UCSD-AML1 (cell line): ENCODE data around the gene TICAM1.
A peak's percentile ranks its signal among the peaks of the same experiment; 100 is the strongest.
"Not testable (repeated sequence)": the region's sequence is repeated elsewhere in the genome, so short reads cannot be mapped to it uniquely, and the experiment has no call there.

Source experiments
- DNase-seq: peaks from one replicate; lab custom pipeline; 2025; ENCODE audit not compliant: unreplicated experiment; lab: John Stamatoyannopoulos, UW

Gene TICAM1

DNA sequence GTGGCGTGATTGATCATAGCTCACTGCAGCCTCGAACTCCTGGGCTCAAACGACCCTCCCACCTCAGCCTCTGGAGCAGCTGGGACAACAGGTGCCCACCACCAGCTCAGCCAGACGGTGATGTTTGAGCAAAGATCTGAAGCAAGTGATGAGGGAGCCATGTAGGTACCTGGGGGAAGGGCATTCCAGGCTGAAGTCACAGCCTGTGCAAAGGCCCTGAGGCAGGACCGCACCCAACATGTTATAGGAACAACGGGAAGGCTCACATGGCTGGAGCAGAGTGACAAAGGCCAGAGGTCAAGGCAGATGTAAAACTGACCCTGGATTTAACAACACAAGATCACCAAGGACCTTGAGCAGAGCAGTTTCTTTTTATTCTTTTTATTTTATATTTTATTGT is 25.1 kb downstream of the TICAM1 start:
- no peak for DNase-seq

DNA sequence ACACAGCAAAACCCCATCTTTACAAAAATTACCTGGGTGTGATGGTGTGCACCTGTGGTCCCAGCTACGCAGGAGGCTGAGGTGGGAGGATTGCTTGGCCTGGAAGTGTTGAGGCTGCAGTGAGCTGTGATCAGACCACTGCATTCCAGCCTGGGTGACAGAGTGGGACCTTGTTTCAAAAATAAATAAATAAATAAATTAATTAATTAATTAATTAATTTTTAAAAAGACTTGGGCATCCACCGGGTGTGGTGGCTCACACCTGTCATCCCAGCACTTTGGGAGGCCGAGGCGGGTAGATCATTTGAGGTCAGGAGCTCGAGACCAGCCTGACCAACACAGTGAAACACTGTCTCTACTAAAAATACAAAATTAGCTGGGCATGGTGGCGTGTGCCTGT is 26.4 kb downstream of the TICAM1 start:
- not testable (repeated sequence) for DNase-seq

DNA sequence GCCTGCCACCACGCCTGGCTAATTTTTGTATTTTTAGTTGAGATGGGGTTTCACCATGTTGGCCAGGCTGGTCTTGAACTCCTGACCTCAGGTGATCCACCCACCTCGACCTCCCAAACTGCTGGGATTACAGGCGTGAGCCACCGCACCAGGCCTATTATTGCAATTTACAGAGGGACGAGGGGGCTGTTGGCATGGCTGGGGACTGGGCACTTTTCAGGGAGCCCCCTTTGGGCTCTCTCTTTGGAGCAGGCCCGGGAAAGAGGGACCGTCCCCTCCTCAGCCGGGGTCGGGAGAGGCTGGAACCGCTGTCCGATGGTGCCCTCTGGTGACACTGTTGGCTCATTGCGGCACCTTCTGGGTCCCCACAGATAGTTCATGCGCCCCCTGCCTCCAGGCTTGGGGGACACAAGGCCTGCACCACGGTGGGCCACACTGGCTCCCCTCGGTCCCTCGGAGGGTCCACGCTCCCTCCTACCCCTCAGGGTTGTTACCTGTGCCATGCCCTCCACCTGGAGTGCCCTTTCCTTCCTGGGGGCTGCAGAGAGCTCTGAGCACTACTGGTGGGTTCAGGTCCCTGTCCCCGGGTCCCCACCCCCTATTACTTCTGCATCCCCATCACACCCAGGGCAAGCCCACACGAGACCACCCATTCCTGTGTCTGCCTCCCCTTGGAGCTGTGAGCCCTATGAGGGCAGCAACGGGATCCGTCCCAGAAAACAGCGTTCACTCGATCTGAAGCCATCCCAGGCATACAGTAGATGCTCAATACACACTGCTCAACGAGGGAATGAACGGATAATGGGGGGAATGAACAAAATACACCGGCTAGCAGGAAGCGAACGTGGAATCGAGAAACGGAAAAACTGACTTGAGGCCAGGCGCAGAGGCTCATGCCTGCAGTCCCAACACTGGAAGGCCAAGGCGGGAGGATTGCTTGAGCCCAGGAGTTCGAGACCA is 27.5 kb downstream of the TICAM1 start:
- DNase-seq = peak; percentile 67

- no peak for DNase-seq
Measured at GRCh38 chr19:4802711-4803110, 28.8 kb downstream of the TICAM1 start.

DNA sequence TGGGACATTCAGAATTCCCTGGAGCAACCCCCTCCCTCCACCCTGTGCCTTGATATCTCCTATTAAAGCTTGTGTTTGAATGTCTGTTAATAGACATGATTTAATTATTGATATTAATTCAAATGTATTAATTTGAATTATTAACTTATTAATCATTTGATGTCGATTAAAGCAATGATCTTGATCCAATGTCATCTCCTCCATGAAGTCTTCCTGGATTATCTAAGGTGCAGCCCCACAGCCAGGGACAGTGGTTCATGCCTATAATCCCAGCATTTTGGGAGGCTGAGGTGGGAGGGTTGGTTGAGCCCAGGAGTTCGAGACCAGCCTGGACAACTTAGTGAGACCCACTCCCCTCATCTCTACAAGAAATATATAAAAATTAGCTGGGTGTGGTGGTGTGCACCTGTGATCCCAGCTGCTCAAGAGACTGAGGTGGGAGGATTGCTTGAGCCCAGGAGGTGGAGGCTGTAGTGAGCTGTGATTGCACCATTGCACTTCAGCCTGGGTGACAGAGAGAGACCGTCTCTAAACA is 30.4 kb downstream of the TICAM1 start:
- DNase-seq = no peak

DNA sequence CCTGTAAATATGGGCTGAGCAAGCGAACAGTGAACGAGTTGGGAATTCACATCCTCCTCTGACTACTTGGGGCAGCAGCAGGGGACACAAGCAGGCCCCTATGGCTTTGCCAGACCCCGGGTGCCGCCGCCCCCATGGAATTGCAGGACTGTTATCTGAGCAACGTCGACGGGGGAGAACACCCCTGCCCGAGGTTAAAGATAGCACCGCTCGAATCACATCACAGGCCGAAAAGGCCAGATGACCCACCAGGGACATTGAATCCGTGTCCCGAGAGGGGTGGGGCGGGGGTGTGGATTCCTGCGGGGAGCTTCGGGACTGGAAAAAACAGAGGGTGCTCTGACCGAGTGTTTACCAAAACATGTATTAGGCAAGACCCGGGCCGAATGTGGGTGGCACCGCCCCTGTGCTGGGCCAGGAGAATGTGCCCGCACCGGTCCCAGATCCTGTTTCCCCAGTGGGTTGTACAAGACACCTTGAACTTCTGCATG is 30.9 kb downstream of the TICAM1 start:
- no peak for DNase-seq

- no peak for DNase-seq
Measured at GRCh38 chr19:4795400-4795799, 36.1 kb downstream of the TICAM1 start.

DNA sequence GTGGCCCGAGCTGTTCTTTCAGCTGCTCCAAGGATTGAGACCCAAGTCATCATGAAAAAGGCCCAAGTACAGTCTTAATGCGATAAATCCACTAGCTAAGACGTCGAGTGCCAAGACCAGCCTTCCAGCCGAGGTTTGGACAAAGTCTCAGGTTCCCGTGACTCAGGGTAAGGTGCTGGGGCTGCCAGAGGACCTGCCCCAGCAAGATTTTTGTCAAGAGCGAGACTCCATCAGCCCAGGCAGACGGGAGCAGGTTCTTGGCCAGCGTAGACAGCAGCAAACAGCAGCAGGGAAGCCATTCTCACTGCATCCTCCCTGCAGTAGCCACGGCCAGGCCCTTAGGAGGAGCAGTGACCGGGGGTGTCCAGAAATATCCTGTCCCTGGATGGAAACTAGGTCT is 36.5 kb downstream of the TICAM1 start:
- DNase-seq = no peak

GRCh38 chr19:4793278-4793677 is 38.2 kb downstream of the TICAM1 start:
- DNase-seq = not testable (repeated sequence)

GRCh38 chr19:4792866-4793195 is 38.7 kb downstream of the TICAM1 start:
- DNase-seq = not testable (repeated sequence)

GRCh38 chr19:4792019-4792865 is 39.3 kb downstream of the TICAM1 start:
- DNase-seq = not testable (repeated sequence)

DNA sequence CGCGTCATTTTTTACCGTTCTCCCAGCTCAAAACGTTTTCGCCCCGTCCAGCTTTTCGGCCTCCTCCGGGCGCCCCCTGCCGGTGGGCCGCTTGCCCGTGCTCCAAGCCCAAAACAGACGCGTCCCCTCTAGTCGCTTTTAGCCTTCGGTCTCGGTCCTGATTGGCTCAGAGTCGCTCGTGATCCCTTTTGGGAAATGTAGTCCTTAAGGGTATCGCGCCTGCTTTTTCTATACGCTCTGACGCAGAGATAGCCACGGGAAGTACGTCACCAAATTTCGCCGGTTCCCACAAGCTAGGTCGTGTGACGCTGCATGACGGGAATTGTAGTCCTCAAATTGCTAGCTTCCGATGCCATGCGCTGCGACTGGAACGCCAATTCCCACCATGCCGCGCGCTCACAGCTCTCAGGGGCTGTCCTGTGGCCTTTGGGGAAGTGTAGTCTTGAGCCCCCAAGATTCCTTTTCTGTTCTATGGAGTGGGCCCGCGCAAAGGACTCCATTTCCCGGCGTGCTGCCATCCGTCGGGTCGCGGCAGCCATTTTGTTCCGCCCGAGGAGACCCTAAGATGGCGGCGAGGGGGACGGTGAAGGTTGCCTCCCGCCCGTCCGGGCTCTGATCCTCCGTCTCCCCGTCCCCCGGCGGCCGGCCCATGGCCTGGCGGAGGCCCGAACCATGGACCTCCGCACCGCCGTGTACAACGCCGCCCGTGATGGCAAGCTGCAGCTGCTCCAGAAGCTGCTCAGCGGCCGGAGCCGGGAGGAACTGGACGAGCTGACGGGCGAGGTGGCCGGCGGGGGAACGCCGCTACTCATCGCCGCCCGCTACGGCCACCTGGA is 40.1 kb downstream of the TICAM1 start, which contains the start of gene FEM1A:
FEM1A (plus strand) TSS at position 552 of the 836 bp plus-strand sequence; CDS start at position 673, 121 bp downstream.
- DNase-seq = peak; percentile 99

DNA sequence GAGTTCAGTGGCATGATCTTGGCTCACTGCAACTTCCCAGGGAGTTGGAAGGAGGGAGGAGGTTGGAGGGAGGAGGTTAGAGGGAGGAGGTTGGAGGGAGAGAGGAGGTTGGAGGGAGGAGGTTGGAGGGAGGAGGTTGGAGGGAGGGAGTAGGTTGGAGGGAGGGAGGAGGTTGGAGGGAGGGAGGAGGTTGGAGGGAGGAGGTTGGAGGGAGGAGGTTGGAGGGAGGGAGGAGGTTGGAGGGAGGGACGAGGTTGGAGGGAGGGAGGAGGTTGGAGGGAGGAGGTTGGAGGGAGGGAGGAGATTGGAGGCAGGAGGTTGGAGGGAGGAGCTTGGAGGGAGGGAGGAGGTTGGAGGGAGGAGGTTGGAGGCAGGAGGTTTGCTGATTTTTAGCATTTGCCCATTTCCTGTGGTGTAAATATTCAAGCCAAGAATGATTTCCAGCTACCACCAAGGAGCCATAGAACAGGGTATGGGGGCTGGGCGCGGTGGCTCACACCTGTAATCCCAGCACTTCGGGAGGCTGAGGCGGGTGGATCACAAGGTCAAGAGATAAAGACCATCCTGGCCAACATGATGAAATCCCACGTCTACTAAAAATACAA is 45.0 kb downstream of the TICAM1 start:
- not testable (repeated sequence) for DNase-seq

GRCh38 chr19:4781801-4782200 is 49.7 kb downstream of the TICAM1 start:
- DNase-seq = no peak

- no peak for DNase-seq
Measured at GRCh38 chr19:4780860-4781259, 50.7 kb downstream of the TICAM1 start.

GRCh38 chr19:4778124-4778523 is 53.4 kb downstream of the TICAM1 start:
- DNase-seq = not testable (repeated sequence)

DNA sequence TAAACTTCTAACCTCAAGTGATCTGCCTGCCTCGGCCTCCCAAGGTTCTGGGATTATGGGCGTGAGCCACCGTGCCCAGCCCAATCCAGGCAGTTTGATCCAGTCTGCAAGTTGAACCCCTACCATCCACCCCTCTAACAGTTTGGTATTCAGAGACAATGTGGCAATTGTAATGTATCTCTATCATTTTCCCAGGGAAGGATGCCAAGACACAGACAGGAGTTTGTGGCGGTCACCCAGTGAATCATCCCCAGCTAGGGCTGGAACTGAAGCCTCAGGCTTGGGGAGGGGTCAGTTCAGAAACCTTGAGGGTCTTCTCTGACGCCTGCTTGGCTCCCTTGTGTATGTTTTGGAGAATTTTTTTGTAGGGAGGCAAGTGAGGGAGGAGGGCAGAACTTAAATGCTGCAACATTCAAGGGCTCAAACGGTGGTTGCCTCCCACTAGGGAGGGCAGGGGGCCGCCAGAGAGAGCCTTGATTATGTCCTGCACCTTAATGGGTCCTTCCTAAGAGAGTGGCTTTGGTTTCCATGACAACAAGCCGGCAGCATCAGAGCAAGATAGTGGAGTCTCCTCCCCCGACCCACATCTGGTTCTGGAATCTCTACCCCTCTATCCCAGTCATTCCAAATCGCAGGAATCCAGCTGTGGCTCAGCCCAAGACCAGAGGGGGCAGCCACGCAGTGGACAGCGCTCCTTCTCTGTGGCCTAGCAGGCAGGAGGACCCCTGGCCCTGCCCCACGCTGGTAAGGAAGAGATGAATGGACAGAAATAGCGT is 54.9 kb downstream of the TICAM1 start:
- no peak for DNase-seq

DNA sequence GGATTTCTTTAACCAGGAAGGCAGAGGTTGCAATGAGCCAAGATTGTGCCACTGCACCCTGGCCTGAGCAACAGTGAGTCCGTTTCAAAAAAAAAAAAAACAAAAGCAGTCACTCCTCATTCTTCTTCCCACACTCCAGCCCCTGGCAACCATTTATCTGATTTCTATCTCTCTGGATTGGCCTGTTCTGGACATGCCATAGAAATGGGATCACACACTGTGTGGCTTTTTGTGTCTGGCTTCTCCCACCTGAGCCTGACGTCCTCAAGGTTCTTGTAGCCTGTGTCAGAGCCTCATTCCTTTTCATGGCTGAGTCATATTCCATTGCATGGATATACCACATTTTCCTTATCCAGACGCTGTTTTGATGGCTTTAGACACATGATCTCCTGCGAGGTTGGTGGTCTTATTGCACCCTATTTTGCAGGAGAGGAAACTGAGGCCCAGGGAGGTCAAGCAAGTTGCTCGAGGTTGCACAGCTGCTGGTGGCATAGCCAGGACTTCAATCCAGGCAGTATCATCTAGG is 55.8 kb downstream of the TICAM1 start:
- no peak for DNase-seq

DNA sequence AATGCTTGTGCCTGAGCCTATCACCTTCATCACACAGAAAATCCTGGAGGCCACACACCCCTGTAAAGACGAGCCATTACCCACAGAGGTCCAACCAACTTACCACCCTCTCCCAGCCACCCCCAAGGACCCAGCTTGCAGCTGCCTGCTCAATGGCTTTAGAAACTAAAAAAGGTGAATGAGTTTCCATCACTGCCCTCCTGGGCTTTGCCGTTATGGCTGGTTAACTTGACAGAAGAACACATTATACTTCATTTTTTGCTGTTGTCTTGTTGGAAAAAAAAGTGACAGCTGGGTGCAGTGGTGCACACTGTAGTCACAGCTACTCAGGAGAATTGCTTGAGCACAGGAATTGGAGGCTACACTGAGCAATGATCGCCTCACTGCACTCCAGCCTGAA is 57.4 kb downstream of the TICAM1 start:
- DNase-seq = no peak
